CMK (cell line): ENCODE results near the gene ARHGEF16.

Experiments used
- DNase-seq: peaks from one replicate; pipeline ENCODE4 v3.0.0-alpha.2; 2010; ENCODE audit warnings: low read depth

Gene ARHGEF16

GRCh38 chr1:3519301-3519885 is 64.9 kb downstream of the ARHGEF16 start:
- no peak for DNase-seq

GRCh38 chr1:3520419-3521378 is 66.2 kb downstream of the ARHGEF16 start:
- no peak for DNase-seq

- no peak for DNase-seq
Measured at GRCh38 chr1:3521426-3521825, 67.0 kb downstream of the ARHGEF16 start.

- DNase-seq: no peak
Measured at GRCh38 chr1:3522112-3522511, 67.6 kb downstream of the ARHGEF16 start.

DNA sequence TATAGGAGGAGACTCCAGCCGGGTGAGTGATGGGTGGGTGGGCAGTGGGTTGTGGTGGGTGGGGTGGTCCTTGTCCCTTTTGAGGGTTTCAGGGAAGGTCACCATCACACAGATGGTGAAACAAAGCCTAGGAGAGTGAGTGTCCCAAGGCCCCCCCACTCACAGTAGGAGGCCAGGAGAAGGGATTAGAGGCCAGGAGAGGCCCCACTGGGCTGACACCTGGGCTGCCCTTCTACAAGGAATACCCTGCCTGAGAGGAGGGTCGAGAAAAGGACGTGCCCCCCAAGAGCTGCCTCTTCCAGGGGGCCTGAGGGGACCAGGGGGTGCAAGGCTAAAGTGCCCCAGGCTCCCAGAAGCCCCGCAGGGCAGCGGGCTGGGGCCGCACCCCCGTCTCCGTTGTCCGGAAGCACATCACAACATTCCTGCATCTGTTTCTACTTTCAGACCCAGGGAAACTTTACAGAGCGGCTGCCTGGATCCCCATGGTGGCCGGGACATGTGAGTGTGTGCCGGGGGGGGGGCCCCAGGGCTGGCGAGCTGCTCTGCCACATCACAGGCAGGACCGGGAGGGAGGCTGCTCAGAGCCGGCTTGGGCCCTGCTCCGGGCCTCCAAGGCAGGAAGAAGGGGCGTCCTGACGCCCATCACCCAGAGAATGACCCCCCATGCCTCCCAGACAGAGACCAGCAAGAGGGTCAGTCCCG is 68.2 kb downstream of the ARHGEF16 start:
- DNase-seq: no peak

DNA sequence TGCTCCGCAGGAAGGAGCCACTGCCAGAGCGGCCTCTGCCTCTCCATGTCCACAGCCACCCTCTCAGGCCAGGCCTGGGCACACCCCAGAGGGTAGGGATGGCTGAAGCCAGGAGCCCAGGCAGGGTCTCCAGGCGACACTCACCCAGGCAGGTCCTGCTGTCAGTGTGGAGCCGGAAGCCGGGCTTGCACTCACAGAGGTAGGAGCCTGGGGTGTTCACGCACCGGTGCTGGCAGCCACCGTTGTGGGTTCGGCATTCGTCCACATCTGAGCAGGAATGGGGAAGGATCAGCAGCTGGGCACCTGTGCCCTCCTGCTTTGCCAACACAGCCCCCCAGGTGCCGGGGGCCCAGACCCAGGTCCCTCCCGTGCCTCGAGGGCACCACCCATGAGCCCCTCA is 69.5 kb downstream of the ARHGEF16 start:
- no peak for DNase-seq

GRCh38 chr1:3524556-3525203 is 70.2 kb downstream of the ARHGEF16 start:
- DNase-seq: no peak

DNA sequence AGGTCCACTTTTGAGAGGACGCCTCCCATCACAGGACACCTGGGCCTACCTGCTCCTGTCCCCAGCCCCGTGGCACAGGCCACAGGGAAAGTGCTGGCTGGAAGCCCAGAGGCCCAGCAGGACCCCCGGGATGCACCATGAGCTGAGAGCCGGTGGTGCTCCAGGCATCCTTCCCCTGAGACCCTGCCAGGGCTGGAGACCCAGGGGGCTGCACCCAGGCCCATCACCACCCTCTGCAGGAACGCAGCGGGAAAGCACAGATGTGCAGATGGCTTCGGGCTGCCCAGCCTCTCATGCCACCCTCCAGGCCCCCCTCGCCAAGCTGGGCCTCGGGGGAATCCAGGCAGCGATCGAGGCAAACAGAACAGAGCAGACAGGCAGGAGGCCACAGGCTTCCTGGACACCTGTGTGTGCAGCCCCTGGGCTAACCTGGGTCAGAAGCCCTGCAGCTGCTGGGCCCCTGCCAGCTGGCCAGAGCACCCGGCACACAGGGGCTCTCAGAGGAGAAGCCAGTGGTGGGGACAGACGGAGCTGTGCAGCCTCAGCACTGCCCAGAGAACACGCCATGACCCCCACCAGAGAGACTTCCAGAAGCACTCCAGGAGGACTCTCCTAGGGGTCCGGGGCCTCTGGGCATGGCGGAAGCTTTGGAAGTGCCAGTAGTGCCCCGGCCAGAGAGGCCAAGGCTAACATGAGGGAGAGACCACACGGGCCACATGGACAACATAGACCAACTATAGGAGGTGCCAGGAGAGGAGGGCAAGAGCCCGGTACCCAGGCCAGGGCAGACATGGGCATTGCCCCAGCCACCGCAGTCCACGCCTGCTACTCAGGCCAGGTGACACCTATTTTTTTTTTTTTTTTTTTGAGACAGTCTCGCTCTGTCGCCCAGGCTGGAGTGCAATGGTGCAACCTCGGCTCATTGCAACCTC is 71.4 kb downstream of the ARHGEF16 start:
- no peak for DNase-seq

- DNase-seq: no peak
Measured at GRCh38 chr1:3527774-3528173, 73.3 kb downstream of the ARHGEF16 start.

GRCh38 chr1:3529099-3529729 is 74.7 kb downstream of the ARHGEF16 start:
- no peak for DNase-seq

- no peak for DNase-seq
Measured at GRCh38 chr1:3530086-3530925, 75.8 kb downstream of the ARHGEF16 start.
